D341Med (cell line): Measurements from ENCODE around the gene ZWILCH.
"Not testable (repeated sequence)": the region's sequence is repeated elsewhere in the genome, so short reads cannot be mapped to it uniquely, and the experiment has no call there.

Experiments
- DNase-seq: peaks from one replicate; pipeline ENCODE4 v3.0.0; 2012; ENCODE audit warnings: low spot score

ZWILCH gene

GRCh38 chr15:66488525-66488924 is 16.6 kb upstream of the ZWILCH start:
- no peak for DNase-seq

GRCh38 chr15:66489179-66489791 is 15.8 kb upstream of the ZWILCH start:
- DNase-seq, result no peak

- no peak for DNase-seq
Measured at GRCh38 chr15:66491846-66492245, 13.3 kb upstream of the ZWILCH start.

GRCh38 chr15:66494262-66494661 is 10.9 kb upstream of the ZWILCH start:
- DNase-seq, result no peak

GRCh38 chr15:66496951-66497501 is 8.1 kb upstream of the ZWILCH start:
- DNase-seq, result no peak

- peak; percentile 96 for DNase-seq
Measured at GRCh38 chr15:66497502-66498455, 7.3 kb upstream of the ZWILCH start, which contains the start of gene SNAPC5. Gene SNAPC5 (minus strand): TSS chr15:66497762. CDS start chr15:66497731, 31 bp downstream.

GRCh38 chr15:66498501-66499386 is 6.4 kb upstream of the ZWILCH start:
- DNase-seq, result no peak

- not testable (repeated sequence) for DNase-seq
Measured at GRCh38 chr15:66500346-66500745, 4.8 kb upstream of the ZWILCH start.

- DNase-seq, result no peak
Measured at GRCh38 chr15:66502491-66502890, 2.6 kb upstream of the ZWILCH start.

- DNase-seq, result not testable (repeated sequence)
Measured at GRCh38 chr15:66503041-66503648, 2.0 kb upstream of the ZWILCH start.

- DNase-seq, result no peak
Measured at GRCh38 chr15:66503780-66504562, 1.2 kb upstream of the ZWILCH start.

- no peak for DNase-seq
Measured at GRCh38 chr15:66505430-66505811, 295 bp downstream of the ZWILCH start.

- DNase-seq, result no peak
Measured at GRCh38 chr15:66505818-66506217, 692 bp downstream of the ZWILCH start.

- DNase-seq, result no peak
Measured at GRCh38 chr15:66508293-66508883, 3.3 kb downstream of the ZWILCH start.

GRCh38 chr15:66514586-66514985 is 9.5 kb downstream of the ZWILCH start:
- no peak for DNase-seq

- no peak for DNase-seq
Measured at GRCh38 chr15:66515901-66516322, 10.8 kb downstream of the ZWILCH start.

- no peak for DNase-seq
Measured at GRCh38 chr15:66523926-66524325, 18.8 kb downstream of the ZWILCH start.

- DNase-seq, result no peak
Measured at GRCh38 chr15:66524838-66525237, 19.7 kb downstream of the ZWILCH start.

- DNase-seq, result no peak
Measured at GRCh38 chr15:66535056-66535455, 29.9 kb downstream of the ZWILCH start.

GRCh38 chr15:66542896-66543295 is 37.8 kb downstream of the ZWILCH start:
- no peak for DNase-seq
